ENCODE measurements around the gene PRKCA. TPM values are rescaled to one million over a fixed set of nuclear protein-coding genes. Genes with fewer than 3 reads are reported as not detected.

PRKCA gene
- total and polyA plus RNA-seq, 4 donors = 3.0 to 14.1 (median 5.4) TPM

DNA sequence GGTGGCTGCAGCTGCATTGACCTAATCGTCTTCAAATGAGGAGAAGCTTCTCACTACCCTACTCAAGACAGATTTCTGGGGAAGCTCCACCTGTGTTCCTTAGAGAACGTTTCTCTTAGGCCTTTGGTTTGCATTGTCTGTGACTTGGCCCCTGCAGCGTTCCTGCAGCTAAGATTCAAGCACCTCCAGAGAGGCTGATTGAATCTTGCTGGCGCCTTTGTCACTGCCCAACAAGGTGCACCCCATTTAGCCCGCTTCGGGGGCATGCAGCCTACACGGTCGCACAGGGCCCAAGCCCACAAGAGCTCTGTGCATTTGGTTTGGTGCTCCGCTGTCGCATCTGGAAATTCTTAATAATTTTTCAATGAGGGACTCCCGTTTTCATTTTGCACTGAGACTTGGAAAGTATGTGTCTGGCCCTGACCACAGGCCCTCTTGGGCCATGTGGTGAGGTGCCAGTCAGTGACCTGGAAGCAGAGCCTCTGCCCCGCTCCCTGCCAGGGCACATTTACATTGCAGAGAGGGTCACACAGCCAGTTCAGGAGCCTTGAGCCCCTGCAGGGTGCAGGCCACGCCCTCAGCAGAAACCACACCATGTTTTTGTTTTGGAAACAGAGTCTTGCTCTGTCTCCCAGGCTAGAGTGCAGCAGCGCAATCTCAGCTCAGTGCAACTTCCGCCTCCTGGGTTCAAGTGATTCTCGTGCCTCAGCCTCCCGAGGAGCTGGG is 481.4 kb downstream of the PRKCA start:
- no peaks in the 10 kb centered on the region for H3K4me1 ChIP-seq (ENCODE audit: control insufficient read depth in 4 of 4, insufficient read depth in 4 of 4, low read length in 3 of 4)
- H3K36me3 ChIP-seq (ENCODE audit: control insufficient read depth in 4 of 4, insufficient read depth in 3 of 4, low read depth in 1 of 4, low read length in 3 of 4) = peaks cover 2 to 24% (median 8%) of the 10 kb centered on the region in 4 donors
- H3K9me3 ChIP-seq (ENCODE audit: control insufficient read depth in 4 of 4, low read length in 3 of 4) = no peaks in the 10 kb centered on the region
- no peak for TF ChIP-seq FOXA2 (IDR thresholded peaks at IDR 0.05)
- no peak overlapping the region for H3K27ac ChIP-seq (ENCODE audit: low read depth in 1 of 2, low read length in 2 of 2)
- H3K9ac ChIP-seq (ENCODE audit: low read depth in 1 of 2, low read length in 2 of 2) = no peak overlapping the region
- H3K4me3 ChIP-seq (ENCODE audit: low read depth in 1 of 3, low read length in 3 of 3) = no peak overlapping the region
- 97% methylated on average over 17 of the region's 17 CpGs for WGBS
- no peaks in the 10 kb centered on the region for H3K27me3 ChIP-seq (ENCODE audit: control insufficient read depth in 4 of 4, insufficient read depth in 4 of 4, low read length in 3 of 4)
- no peak for DNase-seq (ENCODE audit: low spot score)

DNA sequence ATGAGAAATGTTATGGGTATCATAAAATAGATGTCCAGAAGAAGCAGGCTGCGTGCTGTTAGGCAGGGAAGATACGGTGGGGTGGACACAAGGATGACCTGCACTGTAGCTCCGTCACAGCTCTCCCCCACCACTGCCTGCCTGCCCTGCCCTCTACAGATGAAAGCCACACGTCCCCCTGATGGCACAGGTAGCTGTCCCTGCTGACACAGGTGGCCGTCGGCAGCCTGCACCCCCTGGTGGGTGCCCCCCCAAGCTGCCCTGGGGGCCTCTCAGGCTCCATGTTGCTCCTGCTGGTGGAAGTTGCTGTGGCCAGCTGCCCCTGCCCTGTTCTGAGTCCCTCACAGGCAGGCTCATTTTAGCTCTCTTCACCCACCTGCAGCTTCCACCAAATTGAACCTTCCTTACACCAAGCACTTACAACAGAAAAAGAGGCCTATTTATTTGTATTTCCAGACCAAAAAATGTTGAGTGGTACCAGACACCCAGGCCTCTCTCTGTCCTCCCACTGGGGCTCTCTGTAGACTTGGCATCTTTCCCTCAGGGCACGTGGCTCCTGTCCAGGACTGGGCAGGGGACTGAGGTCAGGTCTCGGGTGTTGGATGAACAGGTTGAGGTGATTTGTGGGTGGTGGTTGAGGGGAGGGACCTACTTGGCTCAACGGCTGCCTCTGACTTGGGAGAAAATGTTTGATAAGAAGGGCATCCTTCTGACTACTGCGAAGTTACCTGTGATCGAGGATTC is 482.4 kb downstream of the PRKCA start:
- 87% methylated on average over 11 of the region's 11 CpGs for WGBS
- TF ChIP-seq YY1 (IDR thresholded peaks at IDR 0.05) (no peak), NR2F2 (IDR thresholded peaks at IDR 0.05) (no peak)
- TF ChIP-seq, protein P1, sequence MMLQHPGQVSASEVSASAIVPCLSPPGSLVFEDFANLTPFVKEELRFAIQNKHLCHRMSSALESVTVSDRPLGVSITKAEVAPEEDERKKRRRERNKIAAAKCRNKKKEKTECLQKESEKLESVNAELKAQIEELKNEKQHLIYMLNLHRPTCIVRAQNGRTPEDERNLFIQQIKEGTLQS (IDR thresholded peaks at IDR 0.05) = no peak
- no peaks in the 10 kb centered on the region for H3K9me3 ChIP-seq (ENCODE audit: control insufficient read depth in 4 of 4, low read length in 3 of 4)
- H3K36me3 ChIP-seq (ENCODE audit: control insufficient read depth in 4 of 4, insufficient read depth in 3 of 4, low read depth in 1 of 4, low read length in 3 of 4) = peaks cover 3 to 34% (median 12%) of the 10 kb centered on the region in 4 donors
- DNase-seq (ENCODE audit: low spot score) = no peak
- H3K27me3 ChIP-seq (ENCODE audit: control insufficient read depth in 4 of 4, insufficient read depth in 4 of 4, low read length in 3 of 4) = no peaks in the 10 kb centered on the region
- no peaks in the 10 kb centered on the region for H3K4me1 ChIP-seq (ENCODE audit: control insufficient read depth in 4 of 4, insufficient read depth in 4 of 4, low read length in 3 of 4)
- no peak overlapping the region for H3K9ac ChIP-seq (ENCODE audit: low read depth in 1 of 2, low read length in 2 of 2)
- H3K27ac ChIP-seq (ENCODE audit: low read depth in 1 of 2, low read length in 2 of 2) = no peak overlapping the region
- H3K4me3 ChIP-seq (ENCODE audit: low read depth in 1 of 3, low read length in 3 of 3) = no peak overlapping the region

DNA sequence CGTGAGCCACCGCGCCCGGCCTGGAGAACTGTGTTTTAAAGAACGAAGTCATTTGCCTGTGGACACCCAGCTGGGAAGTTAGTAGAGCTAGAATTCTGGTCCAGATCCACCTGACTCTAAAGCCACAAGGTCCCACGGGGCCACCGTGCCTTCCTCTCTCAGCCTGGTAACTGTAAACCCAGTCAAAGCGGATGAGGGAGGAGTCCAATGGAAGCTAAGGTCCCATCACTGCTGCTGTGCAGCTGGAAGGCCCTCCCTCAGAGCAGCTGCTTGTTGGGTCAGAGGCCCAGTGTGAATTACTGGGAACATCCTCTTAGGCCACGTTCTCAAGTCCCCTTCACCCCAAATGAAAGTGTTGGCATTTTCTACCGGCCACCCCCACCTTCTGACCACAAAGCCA is 483.7 kb downstream of the PRKCA start:
- 96% methylated on average over 10 of the region's 10 CpGs for WGBS
- Histone ChIP-seq H3K4me1 (ENCODE audit: control insufficient read depth in 4 of 4, insufficient read depth in 4 of 4, low read length in 3 of 4) (no peaks in the 10 kb centered on the region), H3K27ac (ENCODE audit: low read depth in 1 of 2, low read length in 2 of 2) (no peak overlapping the region), H3K9me3 (ENCODE audit: control insufficient read depth in 4 of 4, low read length in 3 of 4) (no peaks in the 10 kb centered on the region), H3K27me3 (ENCODE audit: control insufficient read depth in 4 of 4, insufficient read depth in 4 of 4, low read length in 3 of 4) (no peaks in the 10 kb centered on the region), H3K36me3 (ENCODE audit: control insufficient read depth in 4 of 4, insufficient read depth in 3 of 4, low read depth in 1 of 4, low read length in 3 of 4) (peaks cover 3 to 37% (median 12%) of the 10 kb centered on the region in 4 donors), H3K4me3 (ENCODE audit: low read depth in 1 of 3, low read length in 3 of 3) (no peak overlapping the region), H3K9ac (ENCODE audit: low read depth in 1 of 2, low read length in 2 of 2) (no peak overlapping the region)
- TF ChIP-seq FOXA1 (IDR thresholded peaks at IDR 0.05) (no peak), HNF4G (IDR thresholded peaks at IDR 0.05) (no peak), GABPA (IDR thresholded peaks at IDR 0.05 in 1 of 2, conservative IDR thresholded peaks at IDR 0.05 in 1 of 2) (no peak), SP1 (IDR thresholded peaks at IDR 0.05) (no peak), CTCF (IDR thresholded peaks at IDR 0.05; ENCODE audit: low read depth, low read length, missing input control) (no peak), EGR1 (IDR thresholded peaks at IDR 0.05; ENCODE audit: low read depth in 2 of 2) (no peak), JUND (IDR thresholded peaks at IDR 0.05) (no peak), TAF1 (conservative IDR thresholded peaks at IDR 0.05) (no peak), YY1 (IDR thresholded peaks at IDR 0.05) (no peak), REST (IDR thresholded peaks at IDR 0.05) (no peak), NR2F2 (IDR thresholded peaks at IDR 0.05) (no peak), MAX (IDR thresholded peaks at IDR 0.05) (no peak), RAD21 (IDR thresholded peaks at IDR 0.05) (no peak), RXRA (IDR thresholded peaks at IDR 0.05) (no peak)
- TF ChIP-seq, protein P2, sequence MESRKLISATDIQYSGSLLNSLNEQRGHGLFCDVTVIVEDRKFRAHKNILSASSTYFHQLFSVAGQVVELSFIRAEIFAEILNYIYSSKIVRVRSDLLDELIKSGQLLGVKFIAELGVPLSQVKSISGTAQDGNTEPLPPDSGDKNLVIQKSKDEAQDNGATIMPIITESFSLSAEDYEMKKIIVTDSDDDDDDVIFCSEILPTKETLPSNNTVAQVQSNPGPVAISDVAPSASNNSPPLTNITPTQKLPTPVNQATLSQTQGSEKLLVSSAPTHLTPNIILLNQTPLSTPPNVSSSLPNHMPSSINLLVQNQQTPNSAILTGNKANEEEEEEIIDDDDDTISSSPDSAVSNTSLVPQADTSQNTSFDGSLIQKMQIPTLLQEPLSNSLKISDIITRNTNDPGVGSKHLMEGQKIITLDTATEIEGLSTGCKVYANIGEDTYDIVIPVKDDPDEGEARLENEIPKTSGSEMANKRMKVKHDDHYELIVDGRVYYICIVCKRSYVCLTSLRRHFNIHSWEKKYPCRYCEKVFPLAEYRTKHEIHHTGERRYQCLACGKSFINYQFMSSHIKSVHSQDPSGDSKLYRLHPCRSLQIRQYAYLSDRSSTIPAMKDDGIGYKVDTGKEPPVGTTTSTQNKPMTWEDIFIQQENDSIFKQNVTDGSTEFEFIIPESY (IDR thresholded peaks at IDR 0.05) = no peak
- TF ChIP-seq, protein P1 (IDR thresholded peaks at IDR 0.05) = no peak
- DNase-seq (ENCODE audit: low spot score) = no peak

All from liver (tissue), 9 donors.